Common myeloid progenitor, CD34-positive (primary cell): ENCODE measurements around the gene UBTD1.

Experiments
- CTCF ChIA-PET: fragments of 350-600 bp; sonication (Branson Sonifier 250); formaldehyde crosslinking; loops from one replicate; lab custom pipeline; 2021; ENCODE audit warnings: antibody characterized with exemption; lab: Charles Lee
- POLR2A ChIA-PET: fragments of 350-600 bp; sonication (Branson Sonifier 250); formaldehyde crosslinking; loops from one replicate; lab custom pipeline; 2021; ENCODE audit warnings: antibody characterized with exemption; lab: Charles Lee
- DNase-seq, 3 donors: peaks; one replicate each; pipeline versions ENCODE4 v3.0.0 to v3.0.0-alpha.2; 2013
- H3K27ac ChIP-seq, 2 experiments: 1 replicate in 1 of 2; 2 replicates in 1 of 2; pipeline ENCODE4 v1.7.0; 2013; ENCODE audit warnings: inconsistent platforms in 2 of 2, low read length in 2 of 2, mild to moderate bottlenecking in 2 of 2, low read depth in 1 of 2, moderate library complexity in 1 of 2; ENCODE audit not compliant: severe bottlenecking in 2 of 2, insufficient read depth in 1 of 2, poor library complexity in 1 of 2
- H3K27me3 ChIP-seq, 5 experiments: replicated peaks in 2 of 5; 1 replicate in 3 of 5; 2 replicates in 2 of 5; pipeline versions ENCODE4 v1.6.1 to v1.7.0; 2013; ENCODE audit warnings: low read length in 4 of 5, mild to moderate bottlenecking in 2 of 5, moderate library complexity in 2 of 5, inconsistent platforms in 1 of 5; ENCODE audit not compliant: insufficient read depth in 5 of 5, control insufficient read depth in 4 of 5
- H3K36me3 ChIP-seq, 4 experiments: 1 replicate in 2 of 4; 2 replicates in 2 of 4; pipeline versions ENCODE4 v1.6.1 to v1.7.0; 2013; ENCODE audit warnings: low read length in 3 of 4, control low read depth in 1 of 4, mild to moderate bottlenecking in 1 of 4; ENCODE audit not compliant: control insufficient read depth in 4 of 4, insufficient read depth in 4 of 4
- H3K4me1 ChIP-seq, 4 experiments: 1 replicate in 3 of 4; 2 replicates in 1 of 4; pipeline versions ENCODE4 v1.6.1 to v1.7.1; 2013; ENCODE audit warnings: low read length in 3 of 4, mild to moderate bottlenecking in 3 of 4, control low read depth in 1 of 4, inconsistent platforms in 1 of 4, moderate library complexity in 1 of 4; ENCODE audit not compliant: control insufficient read depth in 4 of 4, insufficient read depth in 4 of 4; ENCODE audit errors: control extremely low read depth in 1 of 4
- H3K4me3 ChIP-seq, 7 experiments: 1 replicate in 4 of 7; 2 replicates in 3 of 7; pipeline versions ENCODE4 v1.5.1 to v1.7.0; 2013; ENCODE audit warnings: mild to moderate bottlenecking in 7 of 7, low read length in 6 of 7, moderate library complexity in 6 of 7, inconsistent platforms in 2 of 7, low read depth in 2 of 7, control low read depth in 1 of 7; ENCODE audit not compliant: insufficient read depth in 4 of 7, control insufficient read depth in 1 of 7; ENCODE audit errors: extremely low read depth in 1 of 7
- H3K9me3 ChIP-seq, 5 experiments: 1 replicate in 4 of 5; 2 replicates in 1 of 5; pipeline versions ENCODE4 v1.6.1 to v1.7.1; 2013; ENCODE audit warnings: low read length in 4 of 5, mild to moderate bottlenecking in 2 of 5, inconsistent platforms in 1 of 5, low read depth in 1 of 5, moderate library complexity in 1 of 5; ENCODE audit not compliant: control insufficient read depth in 4 of 5, insufficient read depth in 2 of 5; ENCODE audit errors: control extremely low read depth in 1 of 5
- WGBS: methylation state at CpG from one replicate; pipeline ENCODE4 v1.1.5; 2013; ENCODE audit not compliant: insufficient coverage; 5-methylcytosine and 5-hydroxymethylcytosine counted together

Gene UBTD1

GRCh38 chr10:97456686-97457065, 42.0 kb upstream of the UBTD1 start:
- Histone ChIP-seq H3K4me1 (no peaks in the 10 kb centered on the region), H3K27me3 (no peaks in the 10 kb centered on the region), H3K27ac (no peak overlapping the region), H3K4me3 (no peak overlapping the region), H3K36me3 (peaks cover 24 to 94% (median 68%) of the 10 kb centered on the region in 4 experiments), H3K9me3 (no peaks in the 10 kb centered on the region)
- no peak for DNase-seq
- ChIA-PET POLR2A (interaction anchor here (1.0 kb wide), 1 partner anchor 11 kb away, joined by 3 read pairs; no protein-coding TSS in a partner anchor), CTCF (interaction anchor here (0.6 to 2.3 kb wide), 6 partner anchors 10 to 1725 kb away, joined by 3 to 14 read pairs (median 4); no protein-coding TSS in a partner anchor)
- 93% methylated on average over 3 of the region's 3 CpGs for WGBS

- POLR2A ChIA-PET: interaction anchor here (0.6 to 1.2 kb wide), 2 partner anchors 15 to 19 kb away, joined by 4 read pairs; no protein-coding TSS in a partner anchor
Observed at GRCh38 chr10:97459111-97459510, 39.6 kb upstream of the UBTD1 start.

DNA sequence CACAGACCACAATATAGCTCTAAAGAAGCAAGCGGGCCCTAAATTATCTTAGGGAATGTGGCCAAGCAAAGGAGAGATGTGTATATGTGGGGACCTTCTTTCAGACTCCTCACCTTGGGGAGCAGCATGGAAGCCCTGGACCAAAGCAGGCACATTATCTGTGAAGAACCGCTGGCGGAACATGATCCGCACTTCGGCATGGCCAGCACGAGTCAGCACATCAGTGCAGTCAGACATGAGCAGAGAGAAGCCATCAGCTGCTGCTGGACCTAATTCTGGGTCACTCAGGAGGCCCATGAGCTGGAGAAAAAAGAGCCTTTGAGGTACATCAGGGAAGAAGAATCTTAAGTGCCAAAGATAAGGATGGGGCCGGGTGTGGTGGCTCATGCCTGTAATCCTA, 38.8 kb upstream of the UBTD1 start:
- Histone ChIP-seq H3K27ac (no peak overlapping the region), H3K4me1 (no peaks in the 10 kb centered on the region), H3K27me3 (no peaks in the 10 kb centered on the region), H3K9me3 (no peaks in the 10 kb centered on the region), H3K4me3 (no peak overlapping the region), H3K36me3 (peaks cover 28 to 93% (median 81%) of the 10 kb centered on the region in 4 experiments)
- CTCF ChIA-PET: interaction anchor here (0.8 to 1.4 kb wide), 6 partner anchors 8 to 93 kb away, joined by 3 to 4 read pairs (median 3); no protein-coding TSS in a partner anchor
- POLR2A ChIA-PET: interaction anchor here (0.6 to 1.2 kb wide), 2 partner anchors 15 to 18 kb away, joined by 4 read pairs; no protein-coding TSS in a partner anchor
- DNase-seq: no peak
- WGBS: 87% methylated on average over 6 of the region's 7 CpGs

More at GRCh38 chr10:97459111-97459510, 39.6 kb upstream of the UBTD1 start:
- 100% methylated on average over 7 of the region's 7 CpGs for WGBS
- no peaks in the 10 kb centered on the region for H3K27me3 ChIP-seq
- no peak for DNase-seq
- H3K4me3 ChIP-seq: no peak overlapping the region
- H3K9me3 ChIP-seq: no peaks in the 10 kb centered on the region
- H3K27ac ChIP-seq: no peak overlapping the region
- CTCF ChIA-PET: interaction anchor here (0.8 to 1.4 kb wide), 5 partner anchors 9 to 94 kb away, joined by 3 to 4 read pairs (median 3); no protein-coding TSS in a partner anchor
- H3K4me1 ChIP-seq: no peaks in the 10 kb centered on the region
- peaks cover 30 to 94% (median 77%) of the 10 kb centered on the region in 4 experiments for H3K36me3 ChIP-seq

GRCh38 chr10:97462309-97462708, 36.4 kb upstream of the UBTD1 start:
- Histone ChIP-seq H3K36me3 (peaks cover 25 to 94% (median 77%) of the 10 kb centered on the region in 4 experiments), H3K27ac (no peak overlapping the region)
- 100% methylated on average over 2 of the region's 2 CpGs for WGBS

DNA sequence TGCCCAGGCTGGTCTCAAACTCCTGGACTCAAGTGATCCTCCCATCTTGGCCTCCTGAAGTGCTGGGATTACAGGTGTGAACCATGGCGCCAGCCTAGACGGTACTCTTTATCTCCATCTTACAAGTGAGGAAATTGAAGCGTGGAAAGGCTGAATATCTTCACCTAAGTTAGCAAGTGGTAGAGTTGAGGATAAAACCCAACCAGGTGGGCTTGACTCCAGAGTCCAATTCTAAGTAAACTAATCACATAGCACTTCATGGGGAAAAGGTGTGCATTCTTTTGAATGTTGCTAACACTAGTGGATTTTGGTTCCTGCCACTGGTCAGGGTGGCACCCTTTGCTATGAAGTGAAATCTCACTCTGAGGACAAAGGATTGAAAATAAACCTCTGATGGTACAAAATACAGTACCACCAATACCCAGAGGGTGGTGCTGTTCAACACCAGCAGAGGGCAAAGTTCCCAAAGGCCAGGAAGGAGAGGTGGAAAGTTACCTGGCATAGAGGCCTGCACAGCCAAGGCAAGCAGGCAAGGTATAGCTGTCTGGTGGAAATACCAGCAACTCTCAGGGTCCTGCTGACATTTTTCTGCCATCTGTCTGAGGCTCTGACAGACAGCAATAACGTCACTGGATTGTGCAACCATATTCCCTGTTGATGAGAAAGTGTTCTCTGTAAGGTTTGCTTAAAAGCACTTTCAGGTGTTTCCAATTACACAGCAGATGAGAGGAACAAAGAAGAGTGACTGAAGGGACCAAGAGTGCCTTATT, 35.2 kb upstream of the UBTD1 start:
- H3K27ac ChIP-seq: no peak overlapping the region
- DNase-seq: peak; percentile 42 to 56 (median 42)
- no peak overlapping the region for H3K4me3 ChIP-seq
- H3K4me1 ChIP-seq: no peaks in the 10 kb centered on the region
- no peaks in the 10 kb centered on the region for H3K9me3 ChIP-seq
- no peaks in the 10 kb centered on the region for H3K27me3 ChIP-seq
- ChIA-PET CTCF (interaction anchor here (0.8 to 6.1 kb wide), 13 partner anchors 11 to 149 kb away, joined by 3 to 59 read pairs (median 4); no protein-coding TSS in a partner anchor), POLR2A (no interaction called here)
- 100% methylated on average over 2 of the region's 4 CpGs for WGBS
- peaks cover 29 to 96% (median 80%) of the 10 kb centered on the region in 4 experiments for H3K36me3 ChIP-seq

More at GRCh38 chr10:97462309-97462708, 36.4 kb upstream of the UBTD1 start:
- Histone ChIP-seq H3K4me1 (no peaks in the 10 kb centered on the region), H3K4me3 (no peak overlapping the region), H3K27me3 (no peaks in the 10 kb centered on the region), H3K9me3 (no peaks in the 10 kb centered on the region)
- CTCF ChIA-PET: interaction anchor here (0.6 to 4.9 kb wide), 13 partner anchors 8 to 203 kb away, joined by 3 to 18 read pairs (median 4); no protein-coding TSS in a partner anchor
- no peak for DNase-seq
- POLR2A ChIA-PET: no interaction called here

- peaks cover 28 to 95% (median 79%) of the 10 kb centered on the region in 4 experiments for H3K36me3 ChIP-seq
- no peak overlapping the region for H3K27ac ChIP-seq
- ChIA-PET POLR2A (no interaction called here), CTCF (interaction anchor here (0.7 to 6.1 kb wide), 13 partner anchors 11 to 148 kb away, joined by 3 to 59 read pairs (median 4); no protein-coding TSS in a partner anchor)
- 100% methylated on average over 1 of the region's 1 CpG for WGBS
- DNase-seq: no peak
- H3K9me3 ChIP-seq: no peaks in the 10 kb centered on the region
- H3K4me1 ChIP-seq: no peaks in the 10 kb centered on the region
- H3K27me3 ChIP-seq: no peaks in the 10 kb centered on the region
- H3K4me3 ChIP-seq: no peak overlapping the region
Observed at GRCh38 chr10:97464226-97464625, 34.5 kb upstream of the UBTD1 start.
